CD4-positive, alpha-beta T cell treated with Interleukin-10 for 1 hour (primary cell): ENCODE data around the gene C1QTNF12.
A peak's percentile ranks its signal among the peaks of the same experiment; 100 is the strongest.

Experiments used
- DNase-seq: peaks from one replicate; pipeline ENCODE4 v3.0.0-alpha.2; 2020

The C1QTNF12 gene, protein sequence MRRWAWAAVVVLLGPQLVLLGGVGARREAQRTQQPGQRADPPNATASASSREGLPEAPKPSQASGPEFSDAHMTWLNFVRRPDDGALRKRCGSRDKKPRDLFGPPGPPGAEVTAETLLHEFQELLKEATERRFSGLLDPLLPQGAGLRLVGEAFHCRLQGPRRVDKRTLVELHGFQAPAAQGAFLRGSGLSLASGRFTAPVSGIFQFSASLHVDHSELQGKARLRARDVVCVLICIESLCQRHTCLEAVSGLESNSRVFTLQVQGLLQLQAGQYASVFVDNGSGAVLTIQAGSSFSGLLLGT

DNA sequence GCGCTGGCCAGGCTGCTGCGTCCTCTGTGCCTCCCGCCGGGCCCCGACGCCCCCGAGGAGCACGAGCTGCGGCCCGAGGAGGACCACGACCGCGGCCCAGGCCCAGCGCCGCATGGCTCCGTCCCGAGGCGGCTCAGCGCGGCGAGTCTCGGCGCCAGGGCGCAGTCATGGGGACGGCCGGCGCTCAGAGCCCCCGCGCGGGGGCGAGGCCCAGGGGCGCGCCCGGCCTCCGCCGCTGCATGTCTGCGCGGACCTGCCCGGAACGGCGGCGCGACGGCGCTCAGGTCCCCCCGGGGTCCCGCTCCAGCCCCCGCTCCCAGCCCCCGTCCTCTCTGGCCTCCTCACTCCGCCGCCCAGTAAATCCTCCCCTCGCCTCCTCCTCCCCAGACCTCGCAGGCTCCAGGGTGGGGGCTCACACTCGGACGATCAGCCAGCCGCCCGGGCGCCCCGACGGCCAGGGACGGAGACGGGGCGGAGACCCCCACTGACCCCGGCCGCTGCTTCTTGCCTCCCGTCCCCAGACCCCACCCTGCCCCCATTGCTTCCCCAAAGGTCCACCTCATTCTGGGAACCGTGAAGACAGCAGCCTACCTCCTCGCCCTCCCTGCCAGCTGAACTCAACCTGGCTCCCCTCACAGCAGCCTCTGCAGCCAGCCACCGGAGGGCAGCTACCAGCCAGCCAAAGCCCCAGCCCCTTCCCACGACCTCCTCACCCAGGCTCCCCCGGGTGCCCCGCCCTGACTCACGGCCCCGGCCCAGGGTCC lies at the start of gene C1QTNF12:
Gene C1QTNF12 (minus strand): TSS at position 146 of the 764 bp plus-strand sequence. CDS start 32 bp downstream, at position 114.
- no peak for DNase-seq

DNA sequence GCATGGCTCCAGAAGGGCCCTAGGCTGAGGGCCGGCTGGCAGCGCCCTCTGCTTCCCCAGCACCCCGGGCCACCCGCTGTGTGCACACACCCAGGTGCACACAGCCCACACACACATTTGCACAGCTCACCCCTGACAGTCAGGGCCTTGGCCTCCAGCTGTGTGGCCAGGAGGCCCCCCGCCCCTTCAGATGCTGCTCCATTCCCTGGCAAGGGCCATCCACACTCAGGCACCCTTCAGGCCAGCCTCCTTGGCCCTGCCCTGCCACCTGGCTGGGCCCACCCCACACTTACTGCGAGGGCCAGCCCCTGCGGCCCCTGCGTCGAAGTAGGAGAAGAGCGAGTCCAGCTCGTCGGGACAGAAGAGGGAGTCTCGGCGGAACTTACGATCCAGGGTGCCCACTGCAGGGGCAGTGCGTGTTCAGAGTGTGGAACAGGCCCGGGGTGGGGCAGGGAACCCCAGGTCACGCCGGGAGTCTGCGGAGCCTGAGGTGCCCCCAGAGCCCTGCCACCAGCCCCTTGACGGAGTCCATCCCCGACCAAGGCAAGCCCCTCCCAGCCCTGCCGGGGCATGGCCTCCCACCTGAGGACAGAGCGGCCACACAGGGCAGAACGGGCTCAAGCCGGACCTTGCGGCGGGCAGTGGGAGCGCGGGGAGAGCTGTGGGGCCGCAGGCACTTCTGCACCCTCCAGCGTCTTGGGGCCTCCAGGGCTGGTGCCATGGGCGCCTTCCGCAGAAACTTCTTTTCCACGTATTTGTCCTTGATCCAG lies 48.8 kb upstream of the C1QTNF12 start:
- no peak for DNase-seq

DNA sequence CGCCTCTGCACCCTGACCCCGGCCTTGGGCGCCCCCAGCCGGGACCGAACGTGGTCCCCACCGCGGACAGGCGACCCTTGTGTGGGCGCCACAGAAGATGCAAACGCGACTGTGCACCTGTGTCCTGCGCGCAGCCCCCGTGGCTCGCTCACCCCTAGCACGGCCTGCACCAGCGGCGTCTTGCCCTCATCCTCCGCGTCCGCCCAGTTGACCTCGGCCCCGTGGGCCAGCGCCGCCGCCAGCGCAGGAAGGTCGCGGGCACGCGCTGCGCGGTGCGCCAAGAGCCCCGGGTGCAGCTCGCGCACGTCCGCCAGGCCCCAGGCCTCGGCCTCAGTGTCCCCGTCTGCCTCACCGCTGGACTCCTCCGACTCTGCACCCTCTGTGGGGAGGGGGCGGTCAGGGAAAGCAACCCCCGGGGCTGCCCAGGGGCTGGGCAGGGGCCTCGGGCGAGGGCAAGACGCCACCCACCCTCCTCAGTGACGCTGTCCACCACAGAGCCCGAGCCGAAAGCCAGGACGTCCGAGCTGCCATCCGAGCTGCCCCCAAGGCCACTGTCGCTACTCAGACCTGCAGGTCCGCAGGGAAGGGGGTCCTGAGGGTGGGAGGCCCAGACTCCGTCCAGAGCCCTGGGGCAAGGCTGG lies 47.8 kb upstream of the C1QTNF12 start:
- DNase-seq: no peak

DNA sequence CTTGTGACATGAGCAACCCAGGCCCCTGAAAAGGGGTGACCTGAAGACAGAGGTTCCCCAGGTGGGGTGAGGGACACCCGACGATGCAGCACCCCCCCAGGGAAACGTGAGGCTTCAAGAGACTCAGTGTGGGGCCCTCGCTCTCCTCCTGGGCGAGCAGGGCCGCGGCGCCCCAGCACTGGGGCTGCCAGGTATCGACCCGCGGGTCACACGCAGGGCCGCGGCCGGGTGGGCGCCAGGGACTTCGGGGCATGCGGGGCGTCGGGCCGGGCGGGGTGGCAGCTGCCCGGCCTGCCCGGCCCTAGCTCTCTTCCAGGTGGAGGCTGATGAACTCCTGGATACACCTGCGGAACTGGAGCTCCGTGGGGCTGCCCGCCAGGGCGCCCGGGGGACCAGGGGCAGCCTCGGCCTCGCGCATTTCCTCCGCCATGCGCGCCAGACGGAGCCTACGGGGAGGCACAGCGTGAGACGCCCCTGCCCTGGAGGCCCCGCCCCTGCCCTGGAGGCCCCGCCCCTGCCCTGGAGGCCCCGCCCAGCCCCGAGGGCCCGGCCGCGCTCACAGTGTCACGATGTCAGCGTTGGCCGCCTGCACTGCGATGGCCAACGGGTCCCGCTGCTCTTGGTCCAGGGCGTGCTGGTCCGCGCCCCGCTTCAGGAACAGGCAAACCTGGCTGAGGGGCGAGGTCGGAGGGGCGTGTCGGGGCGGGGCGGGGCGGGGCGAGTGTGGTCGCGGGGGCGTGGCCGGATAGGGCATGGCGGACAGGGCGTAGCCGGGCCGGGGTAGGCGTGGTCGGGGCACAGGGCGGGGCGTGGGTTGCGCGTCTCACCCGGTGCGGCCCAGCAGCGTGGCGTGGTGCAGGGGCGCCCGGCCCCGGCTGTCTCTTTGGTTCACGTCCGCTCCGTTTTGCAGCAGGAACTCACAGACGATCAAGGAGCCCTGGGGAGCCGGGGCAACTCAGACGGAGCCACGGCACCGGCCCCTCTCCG lies 47.0 kb upstream of the C1QTNF12 start:
- DNase-seq: no peak

DNA sequence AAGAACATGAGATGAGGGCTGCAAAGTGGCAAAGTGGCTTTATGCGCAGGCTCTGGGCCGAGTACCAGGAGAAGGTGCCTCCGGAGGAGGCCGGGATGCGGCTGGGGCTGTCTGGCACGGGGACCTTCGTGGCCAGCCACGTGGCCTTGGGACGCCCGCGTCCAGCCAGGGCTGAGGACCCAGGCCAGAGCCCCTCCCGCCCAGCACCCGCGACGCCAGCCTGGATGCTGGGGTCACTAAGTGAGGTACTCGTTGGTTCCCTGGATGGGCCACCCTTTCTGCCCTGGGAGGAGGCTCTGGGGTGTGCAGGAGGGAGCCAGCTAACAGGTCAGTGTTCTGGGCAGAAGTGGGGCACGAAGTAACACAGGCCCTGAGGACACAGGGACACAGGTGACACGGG lies 46.3 kb upstream of the C1QTNF12 start:
- no peak for DNase-seq

DNA sequence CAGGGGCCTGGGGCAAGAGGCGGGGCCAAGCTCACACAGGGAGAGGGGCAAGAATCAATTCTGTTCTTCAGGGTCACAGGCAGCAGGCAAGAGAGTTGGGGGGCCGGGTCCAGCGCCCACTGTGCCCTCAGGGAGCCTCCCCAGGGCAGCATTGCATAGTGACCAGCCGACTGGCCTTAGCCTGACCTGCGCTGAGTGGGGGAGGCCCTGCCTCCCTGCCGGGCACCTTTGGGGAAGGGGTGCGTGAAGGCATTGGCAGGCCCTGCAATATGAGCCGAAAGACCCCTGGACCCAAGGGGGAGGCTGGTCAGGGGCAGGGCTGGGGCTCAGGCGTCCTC lies 45.9 kb upstream of the C1QTNF12 start:
- no peak for DNase-seq

DNA sequence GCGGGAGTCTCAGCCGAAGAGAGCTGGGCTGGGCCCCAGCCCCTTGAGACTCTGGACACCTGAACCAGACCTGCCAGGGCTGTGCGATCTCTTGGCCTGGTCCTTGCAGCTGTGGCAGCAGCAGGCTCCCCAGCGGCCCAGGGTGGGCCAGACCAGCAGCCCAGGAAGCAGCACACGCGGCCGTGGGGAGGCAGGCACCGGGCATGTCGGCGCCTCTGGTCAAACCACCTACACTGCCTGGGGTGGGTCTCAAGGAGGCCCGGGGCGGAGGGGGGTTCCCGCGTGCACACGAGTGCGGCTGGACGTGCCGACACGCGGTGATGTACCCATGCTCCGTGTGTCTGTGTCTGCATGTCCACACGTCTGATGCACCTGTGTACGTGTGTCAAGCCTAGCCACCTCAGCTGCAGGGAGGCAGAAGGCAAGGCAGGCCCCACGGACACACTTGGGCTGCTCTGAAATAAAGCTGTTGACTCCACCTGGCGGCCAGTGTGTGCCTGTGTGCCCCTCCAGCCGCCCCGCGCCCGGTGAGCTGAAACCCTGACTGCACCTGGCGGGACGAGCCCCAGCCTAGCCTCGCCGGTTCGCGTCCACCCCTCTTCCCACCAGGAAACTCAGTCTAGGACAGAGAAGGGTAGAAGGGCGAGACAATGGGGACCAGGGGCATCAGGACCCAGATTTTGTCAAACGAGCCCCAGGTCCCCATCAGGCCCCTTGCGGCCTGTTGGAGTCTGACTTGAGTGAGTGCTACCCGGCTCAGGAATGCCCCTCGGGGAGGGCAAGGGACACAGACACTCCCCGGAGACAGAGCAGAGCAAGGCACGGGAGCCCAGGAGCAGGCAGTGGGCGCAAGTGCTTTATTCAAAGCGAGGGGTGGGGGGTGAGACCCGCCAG lies 45.3 kb upstream of the C1QTNF12 start:
- DNase-seq: peak; percentile 73

DNA sequence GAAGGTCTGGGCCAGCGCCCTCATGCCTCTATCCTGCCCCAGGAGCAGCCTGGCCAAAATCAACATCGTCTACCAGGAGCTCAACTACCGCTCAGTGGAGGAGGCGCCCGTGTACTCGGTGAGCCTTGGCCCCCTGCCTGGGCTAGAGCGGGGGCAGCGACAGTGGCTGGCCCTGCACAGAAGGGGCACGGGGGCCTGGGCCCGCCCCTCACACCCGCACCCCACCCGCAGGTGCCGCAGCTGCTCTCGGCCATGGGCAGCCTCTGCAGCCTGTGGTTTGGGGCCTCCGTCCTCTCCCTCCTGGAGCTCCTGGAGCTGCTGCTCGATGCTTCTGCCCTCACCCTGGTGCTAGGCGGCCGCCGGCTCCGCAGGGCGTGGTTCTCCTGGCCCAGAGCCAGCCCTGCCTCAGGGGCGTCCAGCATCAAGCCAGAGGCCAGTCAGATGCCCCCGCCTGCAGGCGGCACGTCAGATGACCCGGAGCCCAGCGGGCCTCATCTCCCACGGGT lies 44.6 kb upstream of the C1QTNF12 start:
- DNase-seq: no peak

DNA sequence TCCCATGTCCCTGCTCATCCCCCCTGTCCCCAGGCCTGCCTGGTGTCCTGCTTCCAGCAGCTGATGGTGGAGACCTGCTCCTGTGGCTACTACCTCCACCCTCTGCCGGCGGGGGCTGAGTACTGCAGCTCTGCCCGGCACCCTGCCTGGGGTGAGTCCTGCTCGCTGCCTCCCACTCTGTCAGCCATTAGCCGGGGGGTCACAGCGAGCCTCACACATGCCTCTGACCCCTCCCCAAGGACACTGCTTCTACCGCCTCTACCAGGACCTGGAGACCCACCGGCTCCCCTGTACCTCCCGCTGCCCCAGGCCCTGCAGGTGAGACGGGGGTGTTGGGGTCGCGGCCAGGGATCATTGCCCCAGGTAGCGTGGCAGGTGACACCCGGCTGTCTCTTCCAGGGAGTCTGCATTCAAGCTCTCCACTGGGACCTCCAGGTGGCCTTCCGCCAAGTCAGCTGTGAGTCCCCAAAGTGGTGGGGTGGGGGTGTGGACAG lies 43.8 kb upstream of the C1QTNF12 start:
- DNase-seq: peak; percentile 76

DNA sequence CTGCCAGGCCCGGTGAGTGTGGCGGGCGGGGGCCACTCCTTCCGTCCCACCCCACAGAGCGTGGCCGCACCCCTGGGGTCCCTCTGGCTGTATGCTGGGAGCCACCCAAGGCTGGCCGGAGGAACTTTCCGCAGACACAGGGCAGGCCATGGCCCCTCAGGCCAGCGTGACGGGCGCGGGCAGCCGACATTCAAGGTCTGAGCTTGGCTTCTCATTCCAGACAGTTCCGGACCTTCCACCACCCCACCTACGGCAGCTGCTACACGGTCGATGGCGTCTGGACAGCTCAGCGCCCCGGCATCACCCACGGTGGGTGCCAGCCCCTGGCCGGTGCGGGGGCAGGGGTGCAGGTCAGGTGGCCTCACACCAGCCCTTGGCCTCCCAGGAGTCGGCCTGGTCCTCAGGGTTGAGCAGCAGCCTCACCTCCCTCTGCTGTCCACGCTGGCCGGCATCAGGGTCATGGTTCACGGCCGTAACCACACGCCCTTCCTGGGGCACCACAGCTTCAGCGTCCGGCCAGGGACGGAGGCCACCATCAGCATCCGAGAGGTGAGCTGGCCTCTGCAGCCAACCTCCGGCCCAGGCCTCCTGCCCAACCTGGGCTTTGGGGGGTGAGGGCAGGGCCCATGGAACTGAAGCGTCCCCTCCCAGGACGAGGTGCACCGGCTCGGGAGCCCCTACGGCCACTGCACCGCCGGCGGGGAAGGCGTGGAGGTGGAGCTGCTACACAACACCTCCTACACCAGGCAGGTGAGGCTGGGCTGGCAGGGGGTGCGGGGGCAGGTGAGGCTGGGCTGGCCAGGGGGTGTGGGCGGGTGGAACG lies 41.0 kb upstream of the C1QTNF12 start:
- DNase-seq: no peak

DNA sequence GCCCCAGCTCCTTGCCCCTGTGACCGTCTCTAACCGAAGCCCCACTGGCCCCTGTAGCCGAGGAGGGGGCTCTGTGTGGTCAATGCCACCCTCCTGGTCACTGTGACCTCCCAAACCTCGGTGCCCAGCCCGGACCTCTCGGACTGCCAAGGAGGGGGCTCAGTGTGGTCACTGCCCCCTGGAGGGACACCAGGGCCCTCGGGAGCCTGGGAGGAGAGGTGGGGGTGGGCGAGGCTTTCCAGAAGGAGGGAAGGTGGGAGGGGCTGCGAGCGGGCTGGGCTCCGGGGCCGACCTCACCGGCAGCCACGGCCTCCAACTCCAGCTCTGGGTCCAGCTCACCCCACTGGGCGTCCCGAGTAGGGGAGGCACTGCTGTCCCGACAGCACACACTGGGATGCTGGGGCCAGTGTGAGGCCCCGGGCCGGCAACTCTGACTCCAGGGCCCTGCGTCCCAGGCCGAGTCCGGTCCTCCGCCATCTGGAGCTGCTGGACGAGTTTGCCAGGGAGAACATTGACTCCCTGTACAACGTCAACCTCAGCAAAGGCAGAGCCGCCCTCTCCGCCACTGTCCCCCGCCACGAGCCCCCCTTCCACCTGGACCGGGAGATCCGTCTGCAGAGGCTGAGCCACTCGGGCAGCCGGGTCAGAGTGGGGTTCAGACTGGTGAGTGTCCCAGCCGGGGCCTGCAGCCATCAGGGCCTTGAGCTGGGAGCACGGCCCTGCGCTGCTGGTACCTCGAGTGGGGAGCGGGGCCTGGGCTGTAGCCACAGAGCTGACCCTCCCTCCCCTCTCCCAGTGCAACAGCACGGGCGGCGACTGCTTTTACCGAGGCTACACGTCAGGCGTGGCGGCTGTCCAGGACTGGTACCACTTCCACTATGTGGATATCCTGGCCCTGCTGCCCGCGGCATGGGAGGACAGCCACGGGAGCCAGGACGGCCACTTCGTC lies 40.1 kb upstream of the C1QTNF12 start:
- DNase-seq: no peak

DNA sequence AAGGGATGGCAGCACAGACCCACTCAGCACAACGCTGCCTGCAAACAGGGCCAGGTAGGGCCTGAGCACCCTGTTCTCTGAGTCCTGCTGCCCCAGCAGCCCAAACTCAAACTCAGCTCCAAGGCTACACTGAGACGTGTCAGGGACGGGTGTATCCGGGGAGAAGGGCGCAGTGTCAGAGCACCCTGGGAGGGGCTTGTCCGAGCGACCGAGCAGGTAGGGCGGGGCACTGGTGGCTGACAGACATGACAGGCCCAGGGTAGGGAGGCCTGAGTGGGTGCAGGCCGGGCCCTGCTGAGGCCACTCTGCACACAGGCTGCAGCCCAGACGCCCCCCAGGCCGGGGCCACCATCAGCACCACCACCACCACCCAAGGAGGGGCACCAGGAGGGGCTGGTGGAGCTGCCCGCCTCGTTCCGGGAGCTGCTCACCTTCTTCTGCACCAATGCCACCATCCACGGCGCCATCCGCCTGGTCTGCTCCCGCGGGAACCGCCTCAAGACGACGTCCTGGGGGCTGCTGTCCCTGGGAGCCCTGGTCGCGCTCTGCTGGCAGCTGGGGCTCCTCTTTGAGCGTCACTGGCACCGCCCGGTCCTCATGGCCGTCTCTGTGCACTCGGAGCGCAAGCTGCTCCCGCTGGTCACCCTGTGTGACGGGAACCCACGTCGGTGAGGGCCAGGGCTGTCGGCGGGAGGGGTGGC lies 39.2 kb upstream of the C1QTNF12 start:
- DNase-seq: no peak

DNA sequence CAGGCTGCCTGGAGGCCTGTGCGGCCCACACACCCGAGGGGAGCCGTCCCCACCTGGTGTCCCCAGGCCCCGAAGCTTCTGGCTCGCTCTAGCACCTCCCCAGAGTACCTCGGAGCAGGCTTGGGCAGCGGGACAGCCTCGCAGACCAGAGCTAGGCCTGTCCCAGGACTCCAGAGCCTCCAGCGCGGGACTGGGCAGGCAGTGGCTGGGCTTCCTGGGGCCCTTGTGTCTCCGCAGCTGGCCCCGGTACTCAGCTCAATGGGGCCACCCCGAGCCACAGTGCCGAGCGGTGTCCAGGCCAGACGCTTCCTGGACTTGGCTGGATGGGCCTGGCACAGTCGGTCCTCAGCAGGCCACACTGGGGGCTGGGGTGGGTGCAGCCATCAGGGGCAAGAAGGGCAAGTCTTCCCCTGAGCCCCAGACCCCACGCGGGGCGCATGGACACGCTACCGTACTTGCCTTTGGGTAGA lies 38.6 kb upstream of the C1QTNF12 start:
- no peak for DNase-seq

DNA sequence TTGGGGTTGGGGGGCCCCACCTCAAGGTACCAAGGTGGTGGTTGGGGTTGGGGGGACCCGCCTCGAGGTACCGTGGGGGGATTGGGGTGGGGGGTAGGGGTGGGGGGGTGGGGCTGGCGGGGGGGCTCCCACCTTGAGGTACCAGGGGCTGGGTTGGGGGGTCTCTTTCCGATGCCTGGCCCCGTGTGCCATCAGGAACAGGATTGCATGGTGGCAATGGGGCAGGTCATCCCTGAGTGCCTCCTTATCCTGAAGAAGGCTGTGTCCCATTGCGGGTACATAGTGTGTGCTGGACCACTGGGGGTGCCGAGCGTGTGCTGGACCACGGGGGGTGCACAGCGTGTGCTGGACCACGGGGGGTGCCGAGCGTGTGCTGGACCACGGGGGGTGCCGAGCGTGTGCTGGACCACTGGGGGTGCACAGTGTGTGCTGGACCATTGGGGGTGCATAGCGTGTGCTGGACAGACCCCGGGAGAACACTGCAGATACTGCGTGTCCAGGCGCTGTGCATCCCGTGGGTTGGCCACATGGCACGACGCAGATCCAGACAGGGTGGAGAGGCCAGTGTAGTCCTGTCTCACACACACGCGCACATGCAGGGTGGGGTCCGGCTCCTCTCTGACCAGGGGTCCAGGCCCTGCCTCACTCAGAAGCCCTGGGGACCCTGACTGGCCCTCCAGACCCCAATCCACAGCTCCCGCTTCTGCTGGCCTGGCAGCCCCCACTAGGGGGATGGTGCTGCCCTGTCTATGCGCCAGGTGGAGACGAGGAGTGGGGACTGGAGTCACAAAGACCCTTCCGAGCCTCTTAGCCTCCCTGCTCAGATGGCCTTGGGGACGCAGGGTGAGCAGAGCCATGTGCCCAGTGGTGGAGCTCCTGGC lies 37.9 kb upstream of the C1QTNF12 start:
- no peak for DNase-seq

DNA sequence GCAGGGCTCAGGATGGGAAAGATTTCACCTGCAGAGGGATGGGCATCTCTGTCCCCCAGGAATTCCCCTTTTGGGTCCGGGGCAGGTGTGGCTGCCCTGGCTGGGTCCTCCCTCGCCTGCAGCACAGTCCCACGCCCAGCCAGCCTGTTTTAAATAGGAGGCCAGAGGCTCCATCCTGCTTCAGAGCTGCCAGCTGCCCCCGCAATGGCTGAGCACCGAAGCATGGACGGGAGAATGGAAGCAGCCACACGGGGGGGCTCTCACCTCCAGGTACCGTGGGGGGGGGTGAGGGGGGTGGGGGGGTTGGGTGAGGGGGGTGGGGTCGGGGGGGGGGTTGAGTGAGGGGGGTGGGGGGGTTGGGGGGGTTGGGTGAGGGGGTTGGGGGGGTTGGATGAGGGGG lies 37.3 kb upstream of the C1QTNF12 start:
- DNase-seq: no peak

DNA sequence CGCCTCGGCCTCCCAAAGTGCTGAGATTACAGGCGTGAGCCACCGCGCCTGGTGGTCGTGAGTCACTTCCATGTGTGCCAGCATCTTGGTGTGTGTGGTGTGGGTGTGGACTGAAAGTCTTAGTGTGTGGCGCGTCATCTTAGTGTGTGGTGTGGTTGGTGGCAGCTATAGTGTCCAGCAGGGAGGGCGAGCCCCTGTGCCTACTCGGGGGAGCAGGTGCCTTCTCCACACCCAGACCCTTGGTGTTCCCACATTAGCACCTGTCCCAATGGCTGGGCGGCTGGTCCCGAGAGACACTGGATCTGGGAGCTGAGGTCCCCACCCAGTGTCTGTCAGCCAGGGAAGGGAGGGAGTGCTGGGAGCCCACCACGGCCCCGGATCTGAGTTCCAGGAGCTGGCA lies 36.5 kb upstream of the C1QTNF12 start:
- DNase-seq: no peak
